Body of pancreas (tissue), 4 donors: ENCODE data around the gene PRKCB.

Experiments
- CTCF ChIP-seq, 7 experiments: fragments of 450-650 bp in 4 of 7; fragments of 200-600 bp in 3 of 7; sonication (generic) in 3 of 7; IDR thresholded peaks; one replicate each; pipeline ENCODE4 v1.5.1; 2016 to 2019; ENCODE audit warnings: antibody characterized with exemption in 7 of 7
- POLR2A ChIP-seq, 3 donors: fragments of 450-650 bp; IDR thresholded peaks; one replicate each; pipeline ENCODE4 v1.6.1; 2016; ENCODE audit warnings: antibody characterized with exemption in 3 of 3, mild to moderate bottlenecking in 2 of 3

- no peak for TF ChIP-seq CTCF (IDR thresholded peaks at IDR 0.05)
- no peak for TF ChIP-seq POLR2A (IDR thresholded peaks at IDR 0.05)
Measured at GRCh38 chr16:23837553-23838308, 1.9 kb downstream of the PRKCB start.
